Fibroblast of lung (primary cell): ENCODE data around the gene AK5. TPM values are rescaled to one million over a fixed set of nuclear protein-coding genes. Genes with fewer than 3 reads are reported as not detected.

ENCODE experiments used
- DNase-seq, 2 donors: peaks; one replicate each; pipeline versions ENCODE4 v3.0.0 to v3.0.0-alpha.2; 2010; ENCODE audit warnings: low read depth in 2 of 2
- H2AFZ ChIP-seq: 2 replicates; pipeline ENCODE4 v1.5.1; 2012; ENCODE audit warnings: low read length, control low read depth, inconsistent platforms
- H3K27ac ChIP-seq: 2 replicates; pipeline ENCODE4 v1.5.1; 2011; ENCODE audit warnings: low read length, control low read depth; ENCODE audit not compliant: insufficient read depth
- H3K27me3 ChIP-seq: 2 replicates; pipeline ENCODE4 v1.5.1; 2011; ENCODE audit warnings: mild to moderate bottlenecking, low read length; ENCODE audit not compliant: control insufficient read depth, insufficient read depth
- H3K36me3 ChIP-seq: 2 replicates; pipeline ENCODE4 v1.5.1; 2011; ENCODE audit warnings: low read length; ENCODE audit not compliant: control insufficient read depth, insufficient read depth
- H3K4me1 ChIP-seq: 2 replicates; pipeline ENCODE4 v1.5.1; 2011; ENCODE audit warnings: low read length; ENCODE audit not compliant: control insufficient read depth, insufficient read depth; ENCODE audit errors: extremely low read depth
- H3K4me2 ChIP-seq: 2 replicates; pipeline ENCODE4 v1.5.1; 2011; ENCODE audit warnings: low read length, control low read depth; ENCODE audit not compliant: insufficient read depth; ENCODE audit errors: extremely low read depth
- H3K4me3 ChIP-seq, 4 experiments: fragments of 200-600 bp in 1 of 4; sonication (generic) in 1 of 4; replicated peaks in 1 of 4; 2 replicates each; pipeline ENCODE4 v1.5.1; 2011 to 2016; ENCODE audit warnings: low read length in 4 of 4, low read depth in 3 of 4, mild to moderate bottlenecking in 3 of 4, control low read depth in 2 of 4, inconsistent platforms in 1 of 4, mixed read lengths in 1 of 4; ENCODE audit not compliant: insufficient read depth in 1 of 4; ENCODE audit errors: control extremely low read depth in 1 of 4
- H3K79me2 ChIP-seq: 2 replicates; pipeline ENCODE4 v1.5.1; 2012; ENCODE audit warnings: mild to moderate bottlenecking, low read length, inconsistent platforms; ENCODE audit not compliant: control insufficient read depth, insufficient read depth
- H3K9ac ChIP-seq: 2 replicates; pipeline ENCODE4 v1.5.1; 2011; ENCODE audit warnings: mild to moderate bottlenecking, low read length, control low read depth; ENCODE audit not compliant: insufficient read depth
- H3K9me3 ChIP-seq: 2 replicates; pipeline ENCODE4 v1.5.1; 2012; ENCODE audit warnings: low read depth, low read length; ENCODE audit not compliant: control insufficient read depth, insufficient read depth
- H4K20me1 ChIP-seq: 2 replicates; pipeline ENCODE4 v1.5.1; 2011; ENCODE audit warnings: low read length; ENCODE audit not compliant: control insufficient read depth, insufficient read depth; ENCODE audit errors: extremely low read depth
- EZH2 ChIP-seq: IDR thresholded peaks from 2 replicates; pipeline ENCODE4 v1.5.1; 2012; ENCODE audit warnings: low read length, control low read depth, mild to moderate bottlenecking; ENCODE audit errors: missing control alignments
- polyA plus RNA-seq, 2 donors: library from polyadenylated mRNA; depleted of rRNA in 1 of 2; stranded (reverse) in 1 of 2; unstranded in 1 of 2; fragments of >200 nt; gene quantifications; 2 replicates each; pipeline ENCODE4 v1.2.1, GENCODE V29; 2011 to 2012; ENCODE audit warnings: missing spikeins in 1 of 2
- total RNA-seq: library from RNA; depleted of rRNA; stranded (reverse); fragments of >200 nt; gene quantifications from 2 replicates; pipeline ENCODE4 v1.2.1, GENCODE V29; 2014
- TF ChIP-seq, protein P1 (sequence below), 2 donors: IDR thresholded peaks in 1 of 2; conservative IDR thresholded peaks in 1 of 2; 1 replicate in 1 of 2; 2 replicates in 1 of 2; pipeline ENCODE4 v1.5.1; 2011 to 2012; ENCODE audit warnings: low read length in 2 of 2, control low read depth in 1 of 2, inconsistent platforms in 1 of 2, low read depth in 1 of 2, mild to moderate bottlenecking in 1 of 2

The AK5 gene
- total and polyA plus RNA-seq, 2 donors (not counting 1 experiment from before 2014, with no cell fraction given), result 37.9 to 87.7 TPM

DNA sequence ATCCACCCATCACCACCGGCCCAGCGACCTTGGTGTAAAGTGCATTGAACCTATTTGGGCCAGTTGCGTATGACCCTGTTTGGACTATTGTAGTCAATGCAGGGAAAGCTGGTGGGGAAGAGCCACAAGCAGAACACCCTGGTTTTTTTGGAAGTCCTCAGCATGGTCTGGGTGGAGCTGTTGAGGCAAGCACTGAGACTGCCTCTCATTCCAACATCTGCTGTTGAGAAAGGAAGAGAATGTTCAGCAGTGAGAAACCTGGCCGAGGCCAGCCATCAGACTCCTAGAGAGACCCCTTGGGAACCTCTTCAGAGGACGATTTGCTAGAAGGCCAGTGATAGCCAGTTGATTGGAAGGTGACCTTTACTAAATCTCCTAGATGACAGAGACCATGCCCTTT, 217.6 kb downstream of the AK5 start:
- H3K9ac ChIP-seq, result no peak overlapping the region
- no peak overlapping the region for H3K27ac ChIP-seq
- DNase-seq, result no peak
- H3K9me3 ChIP-seq, result no peaks in the 10 kb centered on the region
- no peak overlapping the region for H3K4me3 ChIP-seq
- no peaks in the 10 kb centered on the region for H3K79me2 ChIP-seq
- H4K20me1 ChIP-seq, result no peaks in the 10 kb centered on the region
- H3K27me3 ChIP-seq, result no peaks in the 10 kb centered on the region
- no peak overlapping the region for H3K4me2 ChIP-seq
- no peak for TF ChIP-seq EZH2
- no peaks in the 10 kb centered on the region for H3K4me1 ChIP-seq
- H2AFZ ChIP-seq, result no peak overlapping the region
- peaks cover 2% of the 10 kb centered on the region for H3K36me3 ChIP-seq

DNA sequence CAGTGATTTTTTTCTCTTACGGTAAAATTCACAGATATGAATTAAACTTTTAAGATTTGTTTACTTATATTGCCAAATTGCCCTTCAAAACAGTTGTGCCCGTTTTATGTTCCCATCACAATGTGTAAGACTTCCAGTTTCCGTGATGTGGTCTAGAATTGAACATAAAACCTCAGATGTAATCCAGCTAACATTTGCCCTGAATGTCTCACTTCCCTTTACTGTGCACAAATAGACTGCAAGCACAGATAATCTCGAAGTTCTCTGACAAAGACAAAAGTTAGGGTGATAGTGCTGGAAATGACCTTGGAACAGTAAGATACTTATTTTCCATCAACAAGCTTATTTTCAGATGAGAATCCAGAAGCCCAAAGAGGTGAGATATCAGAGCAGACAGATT, 223.2 kb downstream of the AK5 start:
- no peak overlapping the region for H3K9ac ChIP-seq
- H3K4me1 ChIP-seq, result peaks cover 3% of the 10 kb centered on the region
- H3K9me3 ChIP-seq, result no peaks in the 10 kb centered on the region
- DNase-seq, result peak in 1 of 2 donors; percentile 18
- no peak for TF ChIP-seq EZH2
- TF ChIP-seq, protein P1, sequence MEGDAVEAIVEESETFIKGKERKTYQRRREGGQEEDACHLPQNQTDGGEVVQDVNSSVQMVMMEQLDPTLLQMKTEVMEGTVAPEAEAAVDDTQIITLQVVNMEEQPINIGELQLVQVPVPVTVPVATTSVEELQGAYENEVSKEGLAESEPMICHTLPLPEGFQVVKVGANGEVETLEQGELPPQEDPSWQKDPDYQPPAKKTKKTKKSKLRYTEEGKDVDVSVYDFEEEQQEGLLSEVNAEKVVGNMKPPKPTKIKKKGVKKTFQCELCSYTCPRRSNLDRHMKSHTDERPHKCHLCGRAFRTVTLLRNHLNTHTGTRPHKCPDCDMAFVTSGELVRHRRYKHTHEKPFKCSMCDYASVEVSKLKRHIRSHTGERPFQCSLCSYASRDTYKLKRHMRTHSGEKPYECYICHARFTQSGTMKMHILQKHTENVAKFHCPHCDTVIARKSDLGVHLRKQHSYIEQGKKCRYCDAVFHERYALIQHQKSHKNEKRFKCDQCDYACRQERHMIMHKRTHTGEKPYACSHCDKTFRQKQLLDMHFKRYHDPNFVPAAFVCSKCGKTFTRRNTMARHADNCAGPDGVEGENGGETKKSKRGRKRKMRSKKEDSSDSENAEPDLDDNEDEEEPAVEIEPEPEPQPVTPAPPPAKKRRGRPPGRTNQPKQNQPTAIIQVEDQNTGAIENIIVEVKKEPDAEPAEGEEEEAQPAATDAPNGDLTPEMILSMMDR (conservative IDR thresholded peaks at IDR 0.05 in 1 of 2, IDR thresholded peaks at IDR 0.05 in 1 of 2; ENCODE audit: low read depth in 1 of 2, low read length in 2 of 2), result no peak
- no peak overlapping the region for H3K4me3 ChIP-seq
- H3K27ac ChIP-seq, result no peak overlapping the region
- H3K27me3 ChIP-seq, result no peaks in the 10 kb centered on the region
- H4K20me1 ChIP-seq, result no peaks in the 10 kb centered on the region
- no peaks in the 10 kb centered on the region for H3K36me3 ChIP-seq
- H2AFZ ChIP-seq, result no peak overlapping the region
- no peaks in the 10 kb centered on the region for H3K79me2 ChIP-seq
- H3K4me2 ChIP-seq, result no peak overlapping the region

DNA sequence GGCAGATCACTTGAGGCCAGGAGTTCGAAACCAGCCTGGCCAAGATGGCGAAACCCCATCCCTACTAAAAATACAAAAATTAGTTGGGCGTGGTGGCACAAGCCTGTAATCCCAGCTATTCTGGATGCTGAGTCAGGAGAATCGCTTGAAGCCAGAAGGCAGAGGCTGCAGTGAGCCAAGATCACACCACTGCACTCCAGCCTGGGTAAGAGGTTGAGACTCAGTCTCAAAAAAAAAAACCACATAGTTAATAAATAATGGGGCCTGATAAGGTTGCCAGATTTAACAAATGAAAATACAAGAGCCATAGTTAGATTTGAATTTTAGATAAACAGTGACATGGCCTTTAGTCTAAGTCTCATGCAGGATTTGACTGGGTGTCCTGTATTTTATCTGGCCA, 225.0 kb downstream of the AK5 start:
- Histone ChIP-seq H3K9me3 (no peaks in the 10 kb centered on the region), H3K9ac (no peak overlapping the region), H3K4me1 (peaks cover 5% of the 10 kb centered on the region), H3K4me2 (no peak overlapping the region), H3K36me3 (no peaks in the 10 kb centered on the region), H3K4me3 (no peak overlapping the region), H4K20me1 (no peaks in the 10 kb centered on the region), H2AFZ (no peak overlapping the region), H3K27ac (no peak overlapping the region), H3K27me3 (no peaks in the 10 kb centered on the region), H3K79me2 (no peaks in the 10 kb centered on the region)
- no peak for DNase-seq
- TF ChIP-seq, protein P1 (conservative IDR thresholded peaks at IDR 0.05 in 1 of 2, IDR thresholded peaks at IDR 0.05 in 1 of 2; ENCODE audit: low read depth in 1 of 2, low read length in 2 of 2), result no peak
- no peak for TF ChIP-seq EZH2
